ENCODE results near the gene MINK1. TPM values are rescaled to one million over a fixed set of nuclear protein-coding genes. Genes with fewer than 3 reads are reported as not detected.

The MINK1 gene
- total RNA-seq, 3 donors from 2014 or later = 25.9 to 58.7 (median 42.0) TPM

DNA sequence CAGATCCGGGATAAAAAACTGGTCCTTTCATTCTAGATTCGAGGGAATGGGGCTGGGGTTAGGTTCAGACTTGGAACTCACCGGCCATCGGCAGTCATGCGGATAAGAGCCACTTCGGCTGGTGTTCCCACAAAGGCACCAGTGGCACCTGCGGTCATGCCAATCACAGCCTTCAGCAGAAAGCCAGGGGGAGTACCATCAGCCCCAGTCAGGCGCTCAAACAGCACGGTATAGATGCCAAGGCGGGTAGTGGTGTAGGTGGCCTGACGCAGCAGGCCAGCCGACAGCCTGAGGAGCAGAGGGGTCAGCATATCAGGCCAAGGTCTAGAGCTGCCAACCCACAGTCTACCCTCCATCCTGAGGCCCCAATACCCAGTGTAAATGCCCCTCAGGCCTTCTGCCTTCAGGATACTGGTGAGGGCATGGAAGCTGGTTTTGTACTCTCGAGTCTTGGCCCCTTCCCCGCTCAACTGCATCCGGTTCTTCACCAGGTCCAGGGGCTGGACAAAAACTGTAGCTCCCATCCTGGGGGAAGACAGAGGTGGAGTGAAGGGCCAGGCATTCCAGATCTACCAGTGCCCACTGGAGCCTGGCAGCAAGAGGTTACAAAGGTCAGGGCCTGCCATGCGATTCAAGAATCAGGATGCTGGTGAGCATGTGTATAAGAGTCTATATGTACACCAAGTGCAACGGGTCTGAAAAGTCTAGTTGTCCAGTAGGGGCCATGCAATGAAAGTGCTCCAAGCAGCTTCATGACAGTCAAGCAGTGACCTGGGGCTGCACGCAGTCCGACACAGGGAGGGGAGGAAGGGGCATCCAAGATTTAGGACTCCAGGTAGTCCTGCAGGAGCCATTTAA is 105.8 kb downstream of the MINK1 start:
- Histone ChIP-seq H3K27me3 (no peaks in the 10 kb centered on the region), H3K4me1 (peaks cover 17 to 32% of the 10 kb centered on the region in 2 donors), H3K9me3 (no peaks in the 10 kb centered on the region), H3K4me3 (peak overlapping the region; percentile 83 to 85 (median 83)), H3K36me3 (no peaks in the 10 kb centered on the region), H3K27ac (peak overlapping the region; percentile 97)
- no peak for DNase-seq (ENCODE audit: low spot score in 2 of 2)
- intact Hi-C loops (cut with DNase I; ENCODE audit: low total_unique reads) = no loop called here
- TF ChIP-seq POLR2A (IDR thresholded peaks at IDR 0.05) = no peak
- TF ChIP-seq, protein P1, sequence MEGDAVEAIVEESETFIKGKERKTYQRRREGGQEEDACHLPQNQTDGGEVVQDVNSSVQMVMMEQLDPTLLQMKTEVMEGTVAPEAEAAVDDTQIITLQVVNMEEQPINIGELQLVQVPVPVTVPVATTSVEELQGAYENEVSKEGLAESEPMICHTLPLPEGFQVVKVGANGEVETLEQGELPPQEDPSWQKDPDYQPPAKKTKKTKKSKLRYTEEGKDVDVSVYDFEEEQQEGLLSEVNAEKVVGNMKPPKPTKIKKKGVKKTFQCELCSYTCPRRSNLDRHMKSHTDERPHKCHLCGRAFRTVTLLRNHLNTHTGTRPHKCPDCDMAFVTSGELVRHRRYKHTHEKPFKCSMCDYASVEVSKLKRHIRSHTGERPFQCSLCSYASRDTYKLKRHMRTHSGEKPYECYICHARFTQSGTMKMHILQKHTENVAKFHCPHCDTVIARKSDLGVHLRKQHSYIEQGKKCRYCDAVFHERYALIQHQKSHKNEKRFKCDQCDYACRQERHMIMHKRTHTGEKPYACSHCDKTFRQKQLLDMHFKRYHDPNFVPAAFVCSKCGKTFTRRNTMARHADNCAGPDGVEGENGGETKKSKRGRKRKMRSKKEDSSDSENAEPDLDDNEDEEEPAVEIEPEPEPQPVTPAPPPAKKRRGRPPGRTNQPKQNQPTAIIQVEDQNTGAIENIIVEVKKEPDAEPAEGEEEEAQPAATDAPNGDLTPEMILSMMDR (IDR thresholded peaks at IDR 0.05) = no peak
- no peak for TF ChIP-seq POLR2AphosphoS5 (IDR thresholded peaks at IDR 0.05)

DNA sequence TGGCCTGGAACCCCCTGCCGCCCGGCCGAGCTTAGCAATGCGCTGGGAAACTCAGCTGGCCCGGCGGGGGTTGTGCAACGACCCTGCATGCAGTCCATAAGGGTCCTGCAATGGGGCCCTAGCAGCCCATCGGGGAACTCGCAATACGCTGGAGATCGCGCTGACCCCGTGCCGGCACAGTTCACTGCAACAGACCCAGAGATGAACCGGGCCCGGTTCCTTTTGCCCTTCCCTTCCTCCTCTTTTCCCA is 106.3 kb downstream of the MINK1 start:
- DNase-seq (ENCODE audit: low spot score in 2 of 2) = no peak
- no peak for TF ChIP-seq POLR2AphosphoS5 (IDR thresholded peaks at IDR 0.05)
- TF ChIP-seq, protein P1 (IDR thresholded peaks at IDR 0.05) = no peak
- no peak for TF ChIP-seq POLR2A (IDR thresholded peaks at IDR 0.05)
- H3K9me3 ChIP-seq = no peaks in the 10 kb centered on the region
- intact Hi-C loops (cut with DNase I; ENCODE audit: low total_unique reads) = no loop called here
- peak overlapping the region; percentile 97 for H3K27ac ChIP-seq
- H3K4me3 ChIP-seq = peak overlapping the region; percentile 83 to 85 (median 83)
- no peaks in the 10 kb centered on the region for H3K27me3 ChIP-seq
- H3K36me3 ChIP-seq = no peaks in the 10 kb centered on the region
- peaks cover 17 to 26% of the 10 kb centered on the region in 2 donors for H3K4me1 ChIP-seq

DNA sequence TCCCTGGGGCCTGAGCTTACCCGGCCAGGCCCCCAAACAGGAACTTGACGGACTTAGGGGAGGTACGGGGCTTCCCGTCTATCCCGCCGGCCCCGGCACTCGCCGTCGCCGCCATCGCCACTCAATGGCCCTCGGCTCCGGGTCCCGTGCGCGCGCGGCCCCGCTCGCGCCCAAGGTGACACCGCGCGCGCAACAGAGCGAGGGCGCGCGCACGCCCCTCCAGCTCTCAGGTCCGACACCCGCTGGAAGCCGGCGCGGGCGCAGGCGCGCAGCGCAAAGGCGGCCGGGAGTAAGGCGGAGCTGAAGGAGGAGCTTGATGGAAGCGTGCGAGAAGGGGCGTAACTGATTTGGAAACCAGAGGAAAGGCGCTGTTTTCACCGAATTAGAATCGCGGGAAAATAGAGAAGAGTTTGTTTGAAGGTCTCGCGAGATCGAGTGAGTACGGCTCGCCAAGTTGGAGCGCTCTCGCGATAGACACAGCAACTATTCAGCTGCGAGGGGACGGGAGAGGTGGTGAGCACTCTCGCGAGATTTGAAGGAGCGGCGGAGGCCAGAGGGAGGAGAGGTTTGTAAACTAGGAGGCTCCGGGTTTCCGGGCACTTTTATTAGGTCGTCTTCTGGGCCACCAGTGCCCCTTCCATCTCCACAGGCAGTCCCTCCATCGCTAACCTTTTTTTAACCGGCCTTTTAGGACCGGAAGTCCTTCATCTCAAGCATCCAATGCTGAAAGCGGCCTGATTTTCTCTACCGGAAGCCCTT is 106.8 kb downstream of the MINK1 start, which contains the start of the genes RNF167 and SLC25A11:
TSS of gene RNF167 (plus strand) at position 473 of the 759 bp plus-strand sequence. CDS start 642 bp downstream, outside the sequence.
TSS of gene SLC25A11 (minus strand) at position 251 of the 759 bp plus-strand sequence. CDS start at position 115, 136 bp downstream.
- H3K4me3 ChIP-seq = peak within 1 kb of the TSS; percentile 83 to 85 (median 83)

DNA sequence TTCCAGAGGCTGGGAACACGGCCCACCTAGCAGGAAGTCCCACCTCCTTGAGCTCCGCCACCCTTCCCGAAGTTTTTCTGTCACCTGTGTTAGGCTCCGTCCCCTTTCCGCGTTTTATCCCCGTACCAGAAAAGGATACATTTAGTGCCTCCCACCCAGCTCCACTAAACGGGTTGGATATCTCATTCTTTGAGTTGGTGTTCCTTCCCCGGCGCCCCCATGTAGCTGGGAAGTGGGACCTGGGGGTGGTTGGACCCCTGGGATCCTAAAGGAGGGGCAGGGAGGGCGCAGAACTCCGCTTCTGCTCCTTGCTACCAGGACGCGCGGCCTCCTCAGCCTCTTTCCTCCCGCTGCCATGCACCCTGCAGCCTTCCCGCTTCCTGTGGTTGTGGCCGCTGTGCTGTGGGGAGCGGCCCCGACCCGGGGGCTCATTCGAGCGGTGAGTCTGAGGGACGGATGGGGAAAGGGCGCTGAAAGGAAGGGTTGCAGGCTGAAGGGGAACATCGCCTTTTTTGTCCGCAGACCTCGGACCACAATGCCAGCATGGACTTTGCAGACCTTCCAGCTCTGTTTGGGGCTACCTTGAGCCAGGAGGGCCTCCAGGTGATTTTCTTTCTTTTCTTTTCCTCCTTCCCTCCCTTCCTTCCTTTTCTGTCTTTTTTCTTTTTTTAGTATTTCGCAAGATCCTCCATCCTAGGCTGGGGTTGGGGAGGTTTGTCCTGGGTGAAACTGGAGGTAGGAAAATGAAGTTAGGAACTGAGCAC is 107.6 kb downstream of the MINK1 start:
- H3K36me3 ChIP-seq = no peaks in the 10 kb centered on the region
- no peaks in the 10 kb centered on the region for H3K27me3 ChIP-seq
- DNase-seq (ENCODE audit: low spot score in 2 of 2) = peak in 1 of 2 donors; percentile 72
- H3K4me1 ChIP-seq = peaks cover 19 to 36% of the 10 kb centered on the region in 2 donors
- TF ChIP-seq POLR2A (IDR thresholded peaks at IDR 0.05) (no peak), POLR2AphosphoS5 (IDR thresholded peaks at IDR 0.05) (no peak)
- TF ChIP-seq, protein P1 (IDR thresholded peaks at IDR 0.05) = no peak
- peak overlapping the region; percentile 83 to 85 (median 83) for H3K4me3 ChIP-seq
- no peaks in the 10 kb centered on the region for H3K9me3 ChIP-seq
- intact Hi-C loops (cut with DNase I; ENCODE audit: low total_unique reads) = no loop called here
- H3K27ac ChIP-seq = peak overlapping the region; percentile 97

More for the DNA sequence above, 106.8 kb downstream of the MINK1 start, which contains the start of the genes RNF167 and SLC25A11:
- Histone ChIP-seq H3K4me1 (peaks cover 17 to 29% of the 10 kb centered on the region in 2 donors), H3K27me3 (no peaks in the 10 kb centered on the region), H3K9me3 (no peaks in the 10 kb centered on the region), H3K27ac (peak within 1 kb of the TSS; percentile 97), H3K36me3 (no peaks in the 10 kb centered on the region)
- TF ChIP-seq POLR2AphosphoS5 (IDR thresholded peaks at IDR 0.05) (peak; percentile 73 to 82 (median 76)), POLR2A (IDR thresholded peaks at IDR 0.05) (no peak)
- peak; percentile 95 to 97 for DNase-seq (ENCODE audit: low spot score in 2 of 2)
- intact Hi-C loops (cut with DNase I; ENCODE audit: low total_unique reads) = no loop called here

DNA sequence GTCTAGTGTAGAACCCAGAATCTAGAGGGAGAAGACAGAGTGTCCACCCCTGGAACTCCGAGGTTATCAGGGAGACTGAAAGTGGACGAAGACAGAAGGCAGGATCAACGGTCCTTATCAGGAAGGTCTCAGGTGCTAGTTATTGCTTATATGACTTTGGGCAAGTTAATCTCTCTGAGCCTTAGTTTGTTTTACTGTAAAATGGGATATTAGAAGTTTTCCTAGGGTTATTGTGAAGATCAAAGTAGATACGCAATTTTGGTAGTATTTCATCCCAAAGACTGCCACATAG is 108.1 kb downstream of the MINK1 start:
- TF ChIP-seq POLR2AphosphoS5 (IDR thresholded peaks at IDR 0.05) = no peak
- TF ChIP-seq POLR2A (IDR thresholded peaks at IDR 0.05) = no peak
- intact Hi-C loops (cut with DNase I; ENCODE audit: low total_unique reads) = no loop called here
- Histone ChIP-seq H3K36me3 (no peaks in the 10 kb centered on the region), H3K27ac (peak overlapping the region; percentile 97), H3K27me3 (no peaks in the 10 kb centered on the region), H3K9me3 (no peaks in the 10 kb centered on the region), H3K4me1 (peaks cover 24 to 41% of the 10 kb centered on the region in 2 donors), H3K4me3 (peak overlapping the region; percentile 83 to 85 (median 83))
- DNase-seq (ENCODE audit: low spot score in 2 of 2) = no peak

All from breast epithelium (tissue), 4 donors.